Gastrocnemius medialis (tissue), 4 donors: Measurements from ENCODE around the gene WDR81. TPM values are rescaled to one million over a fixed set of nuclear protein-coding genes. Genes with fewer than 3 reads are reported as not detected.

Experiments
- ATAC-seq, 2 donors: fragments of 150-250 bp; one replicate each; pipeline ENCODE4 v1.9.1; 2016
- DNase-seq, 2 donors: peaks; one replicate each; pipeline ENCODE4 v3.0.0-alpha.2; 2019
- H3K27ac ChIP-seq, 4 donors: fragments of 200-600 bp; sonication (generic); 1 replicate in 1 of 4; 2 replicates in 3 of 4; pipeline ENCODE4 v1.5.1; 2016 to 2018; ENCODE audit warnings: mild to moderate bottlenecking in 2 of 4, moderate library complexity in 1 of 4
- H3K27me3 ChIP-seq, 3 donors: fragments of 200-600 bp; sonication (generic) in 2 of 3; 1 replicate in 1 of 3; 2 replicates in 2 of 3; pipeline versions ENCODE4 v1.5.1 to v1.6.0; 2016 to 2019; ENCODE audit warnings: mild to moderate bottlenecking in 1 of 3, moderate library complexity in 1 of 3
- H3K36me3 ChIP-seq, 2 donors: fragments of 200-600 bp; sonication (generic) in 1 of 2; one replicate each; pipeline ENCODE4 v1.5.1; 2017 to 2018
- H3K4me1 ChIP-seq, 2 donors: fragments of 200-600 bp; sonication (generic) in 1 of 2; one replicate each; pipeline ENCODE4 v1.5.1; 2016 to 2017; ENCODE audit warnings: mild to moderate bottlenecking in 2 of 2
- H3K4me3 ChIP-seq, 4 donors: fragments of 200-600 bp; sonication (generic) in 3 of 4; 1 replicate in 1 of 4; 2 replicates in 3 of 4; pipeline ENCODE4 v1.5.1; 2016 to 2019; ENCODE audit warnings: mild to moderate bottlenecking in 2 of 4
- H3K9me3 ChIP-seq, 3 donors: fragments of 200-600 bp; sonication (generic) in 2 of 3; 1 replicate in 1 of 3; 2 replicates in 2 of 3; pipeline ENCODE4 v1.5.1; 2016 to 2019
- CTCF ChIP-seq, 5 experiments: fragments of 450-650 bp in 3 of 5; fragments of 200-600 bp in 2 of 5; sonication (generic) in 2 of 5; IDR thresholded peaks in 4 of 5; conservative IDR thresholded peaks in 1 of 5; 1 replicate in 4 of 5; 2 replicates in 1 of 5; pipeline ENCODE4 v1.5.1; 2016 to 2019; ENCODE audit warnings: antibody characterized with exemption in 5 of 5, mild to moderate bottlenecking in 3 of 5, moderate library complexity in 3 of 5
- POLR2A ChIP-seq, 2 donors: fragments of 450-650 bp; IDR thresholded peaks; one replicate each; pipeline ENCODE4 v1.6.1; 2017; ENCODE audit warnings: antibody characterized with exemption in 2 of 2, mild to moderate bottlenecking in 2 of 2, moderate library complexity in 2 of 2
- in situ Hi-C, 4 donors: fragments of 200-750 bp; cut with MboI; loops; one replicate each; pipeline versions ENCODE4 v1.15.0 to v1.8.0; 2017; ENCODE audit warnings: low sequenced_read_pairs in 4 of 4
- intact Hi-C: fragments of 100-400 bp; cut with DNase I; formaldehyde crosslinking; loops from one replicate; pipeline ENCODE4 v1.15.1; 2023; ENCODE audit warnings: low total_unique reads
- total RNA-seq, 4 donors: library from RNA; depleted of rRNA; stranded (reverse); fragments of >200 nt; gene quantifications; one replicate each; pipeline versions ENCODE4 v1.1.0 to v1.2.3, GENCODE V29; 2016

Gene WDR81
- 10 to 100 TPM; 22.3 to 61.1 (median 42.7) TPM for total RNA-seq

GRCh38 chr17:1724351-1724868, at the start of gene WDR81:
Gene WDR81, plus strand, starts transcription at chr17:1724704. Its CDS starts 256 bp downstream, at chr17:1724960.
- Histone ChIP-seq H3K4me1 (peaks cover 44 to 48% of the 10 kb centered on the region in 2 donors), H3K4me3 (peak within 1 kb of the TSS; percentile 62 to 88 (median 76)), H3K27me3 (no peaks in the 10 kb centered on the region), H3K9me3 (no peaks in the 10 kb centered on the region), H3K36me3 (peaks cover 0 to 25% of the 10 kb centered on the region in 2 donors), H3K27ac (peak within 1 kb of the TSS; percentile 95 to 100 (median 99))
- intact Hi-C loops (no loop called here), in situ Hi-C loops (loop anchor here in 3 of 4 donors (5.0 to 10.0 kb wide), 2 partner anchors 50 to 58 kb away; no protein-coding TSS in a partner anchor)
- ATAC-seq = peak; percentile 71 to 78
- TF ChIP-seq CTCF (IDR thresholded peaks at IDR 0.05 in 4 of 5, conservative IDR thresholded peaks at IDR 0.05 in 1 of 5) = peak in 2 of 5 experiments; percentile 43 to 61
- TF ChIP-seq POLR2A (IDR thresholded peaks at IDR 0.05) = peak; percentile 82 to 92
- peak; percentile 91 to 93 for DNase-seq

- H3K4me3 ChIP-seq = no peak overlapping the region
- H3K4me1 ChIP-seq = peaks cover 0 to 3% of the 10 kb centered on the region in 2 donors
- ATAC-seq (no peak), DNase-seq (no peak)
- no peak for TF ChIP-seq CTCF (IDR thresholded peaks at IDR 0.05 in 4 of 5, conservative IDR thresholded peaks at IDR 0.05 in 1 of 5)
- no peak for TF ChIP-seq POLR2A (IDR thresholded peaks at IDR 0.05)
- intact Hi-C loops (no loop called here), in situ Hi-C loops (loop anchor here in 1 of 4 donors (25.0 kb wide), 1 partner anchor 361 kb away; the partner anchor contains the start of genes DPH1, OVCA2 and RTN4RL1)
- H3K9me3 ChIP-seq = no peaks in the 10 kb centered on the region
- no peak overlapping the region for H3K27ac ChIP-seq
- peaks cover 22 to 99% of the 10 kb centered on the region in 2 donors for H3K36me3 ChIP-seq
- no peaks in the 10 kb centered on the region for H3K27me3 ChIP-seq
Observed at GRCh38 chr17:1676401-1676800, 48.1 kb upstream of the WDR81 start.

- TF ChIP-seq POLR2A (IDR thresholded peaks at IDR 0.05) (no peak), CTCF (IDR thresholded peaks at IDR 0.05 in 4 of 5, conservative IDR thresholded peaks at IDR 0.05 in 1 of 5) (no peak)
- Histone ChIP-seq H3K4me3 (peak overlapping the region; percentile 80 to 92 (median 80)), H3K27me3 (no peaks in the 10 kb centered on the region), H3K36me3 (peaks cover 10 to 51% of the 10 kb centered on the region in 2 donors), H3K27ac (peak overlapping the region; percentile 91 to 95 (median 94)), H3K4me1 (peaks cover 21 to 28% of the 10 kb centered on the region in 2 donors), H3K9me3 (no peaks in the 10 kb centered on the region)
- no peak for ATAC-seq
- no peak for DNase-seq
- in situ Hi-C loops (loop anchor here in 1 of 4 donors (25.0 kb wide), 1 partner anchor 354 kb away; the partner anchor contains the start of genes DPH1, OVCA2 and RTN4RL1), intact Hi-C loops (no loop called here)
Observed at GRCh38 chr17:1683459-1683858, 41.0 kb upstream of the WDR81 start.

- peak; percentile 100 for ATAC-seq
Observed at GRCh38 chr17:1684378-1685189, 39.9 kb upstream of the WDR81 start, which contains the start of gene PRPF8. Gene PRPF8, minus strand, starts transcription at chr17:1684867. Its CDS starts 296 bp downstream, at chr17:1684571.

More at GRCh38 chr17:1684378-1685189, 39.9 kb upstream of the WDR81 start, which contains the start of gene PRPF8:
- Histone ChIP-seq H3K4me1 (peaks cover 21 to 28% of the 10 kb centered on the region in 2 donors), H3K27me3 (no peaks in the 10 kb centered on the region), H3K27ac (peak within 1 kb of the TSS; percentile 91 to 95 (median 94)), H3K9me3 (no peaks in the 10 kb centered on the region), H3K4me3 (peak within 1 kb of the TSS; percentile 80 to 92 (median 80)), H3K36me3 (peaks cover 10 to 40% of the 10 kb centered on the region in 2 donors)
- DNase-seq = peak; percentile 97 to 99
- intact Hi-C loops = loop anchor here (1.0 kb wide), 1 partner anchor 26 kb away; the partner anchor contains the start of gene TLCD2
- in situ Hi-C loops = loop anchor here in 1 of 4 donors (25.0 kb wide), 1 partner anchor 353 kb away; the partner anchor contains the start of genes DPH1, OVCA2 and RTN4RL1
- TF ChIP-seq CTCF (IDR thresholded peaks at IDR 0.05 in 4 of 5, conservative IDR thresholded peaks at IDR 0.05 in 1 of 5) = peak in 1 of 5 experiments; percentile 18
- peak; percentile 97 to 99 for TF ChIP-seq POLR2A (IDR thresholded peaks at IDR 0.05)
